ENCODE results near the gene USP12. TPM values are rescaled to one million over a fixed set of nuclear protein-coding genes. Genes with fewer than 3 reads are reported as not detected.

USP12 gene
- total RNA-seq, 4 donors from 2014 or later: 26.2 to 39.0 (median 28.9) TPM

DNA sequence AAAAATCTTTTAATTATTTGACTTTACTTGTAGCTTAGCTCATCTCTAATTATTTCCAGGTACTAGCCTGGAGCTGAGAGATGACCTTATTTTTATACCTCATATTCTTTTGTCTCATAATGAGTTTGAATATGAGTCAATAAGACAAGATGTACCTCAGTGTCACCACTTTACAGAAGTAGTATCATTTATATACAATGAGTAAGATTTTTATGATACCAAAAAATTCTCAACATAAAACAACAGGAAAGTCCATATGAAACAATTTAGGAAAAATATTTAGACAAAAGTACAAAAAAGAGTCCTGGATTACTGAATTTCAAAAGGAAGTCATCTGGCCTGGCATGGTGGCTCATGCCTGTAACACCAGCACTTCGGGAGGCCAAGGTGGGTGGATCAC lies 21.4 kb upstream of the USP12 start:
- no peak for TF ChIP-seq CTCF (IDR thresholded peaks at IDR 0.05; ENCODE audit: low read depth)

DNA sequence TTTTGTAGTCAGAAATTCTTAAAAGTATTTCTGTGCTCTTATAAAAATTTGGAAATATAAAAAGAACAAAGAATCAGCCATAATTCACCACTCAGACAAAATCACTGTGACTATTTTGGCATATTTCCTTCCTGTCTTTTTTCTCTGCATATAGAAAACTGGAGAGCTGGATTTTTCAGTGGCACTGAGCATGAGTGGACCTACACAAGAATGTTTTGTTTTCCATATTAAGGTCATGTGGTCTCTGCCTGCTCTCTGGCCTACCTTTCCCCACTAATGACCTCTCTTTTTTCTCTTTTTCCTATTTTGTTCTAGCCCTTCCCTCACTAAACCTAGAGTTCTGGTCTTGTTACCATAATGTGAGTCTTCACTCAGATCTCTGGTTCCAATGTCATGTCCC lies 17.6 kb upstream of the USP12 start:
- TF ChIP-seq CTCF (IDR thresholded peaks at IDR 0.05; ENCODE audit: low read depth): no peak

GRCh38 chr13:27188239-27188638 lies 16.6 kb upstream of the USP12 start:
- TF ChIP-seq CTCF (IDR thresholded peaks at IDR 0.05; ENCODE audit: low read depth): no peak

DNA sequence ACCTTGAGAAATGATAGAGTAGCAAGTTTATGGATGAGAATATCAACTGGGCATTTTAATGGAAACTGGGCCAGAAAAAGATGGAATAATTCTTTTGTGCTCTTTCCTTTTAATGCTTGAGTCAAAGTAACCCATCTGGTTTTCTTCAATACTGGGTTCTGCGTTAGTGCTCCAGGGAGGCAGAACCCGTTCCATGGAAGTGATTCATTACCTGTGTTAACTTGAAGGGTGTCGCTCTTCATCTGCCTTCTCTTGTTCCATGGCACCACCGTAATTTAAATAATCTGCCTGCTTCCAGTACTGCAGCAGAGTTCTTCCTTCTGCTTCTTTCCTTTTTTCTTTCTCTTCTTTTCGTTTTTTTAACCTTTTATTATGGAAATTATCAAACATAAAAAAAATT lies 14.7 kb upstream of the USP12 start:
- no peak for TF ChIP-seq CTCF (IDR thresholded peaks at IDR 0.05; ENCODE audit: low read depth)

- no peak for TF ChIP-seq CTCF (IDR thresholded peaks at IDR 0.05; ENCODE audit: low read depth)
These were observed 12.0 kb upstream of the USP12 start for GRCh38 chr13:27183561-27184147.

DNA sequence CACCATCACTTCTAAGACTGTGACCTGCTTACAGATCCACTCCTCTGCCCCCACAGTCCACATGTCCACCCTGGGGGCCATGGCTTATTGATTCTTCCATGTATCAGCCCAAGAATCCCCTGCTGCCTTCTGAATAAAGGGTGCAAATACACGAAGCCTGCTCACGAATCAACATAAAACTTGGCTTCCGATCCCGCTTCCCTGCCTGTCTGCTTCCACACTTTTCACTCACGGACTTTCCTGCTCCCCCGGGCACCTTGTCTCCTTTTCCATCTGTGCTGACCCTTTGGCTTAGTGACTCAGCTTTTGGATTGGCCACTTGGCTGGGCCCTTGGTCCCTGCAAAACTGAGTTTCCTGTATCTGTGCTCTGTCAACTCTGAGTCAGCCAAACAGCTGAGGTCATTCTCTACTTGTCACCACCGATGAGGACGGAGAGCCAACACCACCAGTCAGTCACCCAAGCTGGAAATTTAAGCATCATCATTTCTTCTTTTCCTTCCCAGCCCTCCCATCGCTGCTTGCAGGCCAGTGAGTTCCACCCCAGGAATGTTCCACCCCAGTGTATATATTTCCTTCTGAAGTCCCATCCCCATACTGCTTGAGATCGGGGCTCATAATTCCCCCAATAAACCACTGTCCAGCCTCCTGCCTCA lies 11.4 kb upstream of the USP12 start:
- TF ChIP-seq CTCF (IDR thresholded peaks at IDR 0.05; ENCODE audit: low read depth): no peak

DNA sequence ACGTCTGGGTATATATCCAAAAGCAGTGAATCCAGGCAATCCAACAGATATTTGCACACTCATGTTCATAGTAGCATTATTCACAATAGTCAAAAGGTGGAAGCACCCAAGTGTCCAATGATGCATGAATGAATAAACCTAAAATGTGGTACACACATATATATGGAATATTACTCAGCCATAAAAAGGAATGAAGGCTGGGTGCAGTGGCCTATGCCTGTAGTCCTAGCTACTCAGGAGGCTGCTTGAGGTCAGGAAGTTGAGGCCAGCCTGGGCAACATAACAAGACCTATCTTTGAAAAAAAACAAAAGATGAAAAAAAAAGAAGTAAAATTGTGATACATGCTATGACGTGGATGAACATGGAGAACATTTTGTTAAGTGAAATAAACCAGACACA lies 10.4 kb upstream of the USP12 start:
- TF ChIP-seq CTCF (IDR thresholded peaks at IDR 0.05; ENCODE audit: low read depth): no peak
